Measurements from ENCODE around the gene HERC4.
A peak's percentile ranks its signal among the peaks of the same experiment; 100 is the strongest.
"Not testable (repeated sequence)": the region's sequence is repeated elsewhere in the genome, so short reads cannot be mapped to it uniquely, and the experiment has no call there.

The HERC4 gene

DNA sequence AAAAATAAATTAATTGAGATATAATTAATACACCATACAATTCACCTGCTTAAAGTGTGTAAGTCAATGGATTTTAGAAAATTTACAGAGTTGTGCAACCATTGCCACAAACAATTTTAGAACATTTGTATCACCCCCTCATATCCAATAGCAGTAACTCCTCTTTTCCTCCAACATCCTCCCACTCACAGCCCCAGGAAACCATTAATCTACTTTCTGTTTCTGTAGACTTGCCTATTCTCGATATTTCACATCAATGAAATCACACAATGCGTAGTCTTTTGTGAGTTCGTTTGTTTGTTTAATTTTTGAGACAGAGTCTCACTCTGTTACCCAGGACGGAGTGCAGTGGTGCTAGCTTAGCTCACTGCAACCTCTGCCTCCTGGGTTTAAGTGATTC lies 13.7 kb upstream of the HERC4 start:
- DNase-seq (ENCODE audit: low read depth in 2 of 2): no peak

DNA sequence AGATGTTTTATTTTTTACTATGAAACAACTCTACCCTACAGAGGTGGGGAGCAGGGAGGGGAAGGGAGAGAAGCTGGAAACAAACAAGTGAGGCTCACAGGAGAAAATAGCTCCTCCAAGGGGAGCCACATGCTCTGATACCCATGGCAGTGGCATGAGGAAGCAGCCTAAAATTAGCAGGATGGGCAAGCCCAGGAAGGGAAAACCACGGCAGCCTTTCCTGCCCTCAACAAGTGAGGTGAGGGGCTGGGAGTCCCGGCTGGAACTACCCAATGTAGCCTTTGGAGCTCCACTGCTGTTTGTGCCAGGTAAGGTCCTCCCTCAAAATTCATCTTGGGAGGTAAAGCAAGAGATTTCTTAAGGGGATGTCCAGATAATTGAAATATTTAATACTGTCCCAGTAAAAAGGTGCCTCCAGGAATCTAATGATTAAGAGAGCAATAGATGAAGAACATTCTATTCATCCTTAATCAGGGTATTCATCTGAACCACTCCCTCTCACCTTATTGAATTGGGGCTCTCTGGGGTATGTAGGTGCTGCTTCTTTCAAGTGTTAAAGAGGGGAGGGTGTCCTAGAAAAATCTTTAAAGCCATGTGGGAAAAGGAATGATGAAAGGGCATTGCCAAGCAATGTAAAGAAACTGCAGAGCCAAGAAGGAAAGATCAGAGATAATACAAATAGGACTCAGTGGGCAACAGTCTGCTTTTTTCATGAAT lies 12.8 kb upstream of the HERC4 start:
- no peak for DNase-seq (ENCODE audit: low read depth in 2 of 2)

DNA sequence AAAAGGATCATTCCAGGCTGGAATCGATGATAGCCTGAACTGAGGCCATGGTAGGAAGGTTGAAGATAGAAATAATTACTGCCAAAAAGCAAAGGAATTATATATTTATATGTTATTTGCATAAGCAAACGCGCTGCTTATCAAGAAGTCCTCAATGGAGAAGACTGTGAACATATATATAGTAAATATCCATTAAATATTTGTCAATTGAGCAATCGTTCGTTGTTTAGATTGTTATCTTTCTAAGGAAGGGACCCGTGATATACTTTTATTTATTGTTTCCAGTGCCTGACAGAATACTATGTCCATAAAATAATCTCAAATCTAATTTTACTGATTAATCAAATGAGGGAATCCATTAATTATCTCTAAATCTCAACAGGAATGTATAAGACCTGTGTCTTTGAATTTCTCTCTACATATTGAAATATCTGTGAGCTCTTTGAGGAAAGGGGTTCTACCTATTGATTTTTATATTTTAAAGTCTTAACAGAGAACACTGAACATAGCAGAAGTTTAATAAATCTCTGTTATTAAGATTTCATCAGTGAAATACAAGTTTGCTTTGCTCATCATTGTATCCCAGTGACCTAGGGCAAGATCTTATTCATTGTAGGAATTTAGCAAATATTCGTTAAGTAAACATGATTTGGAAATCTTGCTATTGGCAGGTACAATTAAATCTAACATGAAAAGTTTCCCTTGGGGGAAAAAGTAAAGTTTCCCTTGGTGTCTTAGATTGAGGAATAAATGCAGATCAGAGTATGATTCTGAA lies 12.0 kb upstream of the HERC4 start:
- DNase-seq (ENCODE audit: low read depth in 2 of 2): no peak

DNA sequence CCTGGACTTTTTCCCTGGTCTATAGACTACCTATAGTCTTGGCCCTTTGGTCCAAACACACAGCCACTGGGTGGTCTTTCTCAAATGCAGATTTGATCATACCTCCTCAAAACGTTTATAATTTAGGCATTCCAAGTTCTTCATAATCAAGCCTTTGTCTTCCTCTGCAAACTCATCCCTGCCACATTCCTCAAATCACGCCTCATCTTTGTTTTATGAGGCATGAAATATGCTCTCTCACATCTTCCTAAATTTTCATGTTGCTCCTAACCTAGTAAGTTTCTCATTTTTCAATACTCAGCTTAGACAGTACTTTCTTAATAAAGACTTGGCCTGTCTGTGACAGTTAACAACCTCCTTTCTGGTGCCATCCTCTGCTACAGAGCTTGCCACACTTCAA lies 10.9 kb upstream of the HERC4 start:
- DNase-seq (ENCODE audit: low read depth in 2 of 2): no peak

DNA sequence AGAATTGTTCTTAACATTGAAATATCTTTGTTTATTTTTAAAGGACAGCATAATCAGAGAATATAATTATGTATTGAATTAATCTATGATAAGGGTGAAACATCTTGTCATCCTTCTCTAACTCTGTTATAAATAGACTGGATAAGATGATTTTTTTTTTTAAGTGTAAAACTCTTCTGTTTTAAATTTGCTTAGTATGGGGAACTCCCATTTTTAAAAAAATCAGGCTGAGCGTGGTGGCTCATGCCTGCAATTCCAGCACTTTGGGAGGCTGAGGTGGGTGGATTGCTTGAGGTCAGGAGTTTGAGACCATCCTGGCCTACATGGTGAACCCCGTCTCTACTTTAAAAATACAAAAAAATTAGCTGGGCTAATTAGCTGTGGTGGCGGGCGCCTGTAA lies 9.4 kb upstream of the HERC4 start:
- no peak for DNase-seq (ENCODE audit: low read depth in 2 of 2)

DNA sequence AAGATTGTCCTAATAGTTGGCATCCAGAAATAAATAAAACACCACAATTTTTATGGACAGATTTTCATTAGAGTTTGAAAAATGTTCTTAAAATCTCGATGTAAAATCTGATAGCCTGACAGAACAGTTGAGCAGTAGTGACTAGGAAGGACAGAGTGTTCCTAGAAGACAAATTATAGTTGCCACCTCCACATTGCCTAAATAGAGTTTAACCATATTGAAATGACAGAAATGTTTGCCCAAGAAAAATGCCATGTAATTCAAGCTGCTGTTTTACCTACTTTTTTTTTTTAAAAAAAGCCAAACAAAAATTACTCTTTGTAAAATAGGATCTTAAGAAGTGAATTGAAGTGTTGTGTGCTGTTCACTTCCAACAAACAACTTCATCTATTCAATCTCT lies 8.9 kb upstream of the HERC4 start:
- DNase-seq (ENCODE audit: low read depth in 2 of 2): no peak

DNA sequence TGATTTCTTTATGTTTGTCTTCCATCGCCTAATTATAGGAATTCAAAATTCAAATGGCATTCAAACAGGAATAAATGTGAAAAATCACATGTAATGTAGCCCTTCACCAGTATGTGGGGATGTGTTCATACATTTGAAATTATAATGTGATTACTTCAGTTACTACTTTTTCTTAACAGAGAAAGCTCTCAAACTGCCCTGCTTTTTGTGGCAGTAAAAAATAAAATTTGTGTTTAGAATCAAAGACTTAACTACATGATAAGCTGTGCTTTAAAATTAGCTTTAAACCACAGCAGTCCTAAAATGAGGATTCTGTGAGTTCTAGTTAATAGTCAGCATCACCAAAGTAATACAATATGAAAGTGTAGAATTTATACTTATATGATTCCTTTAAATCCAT lies 7.8 kb upstream of the HERC4 start:
- DNase-seq (ENCODE audit: low read depth in 2 of 2): no peak

DNA sequence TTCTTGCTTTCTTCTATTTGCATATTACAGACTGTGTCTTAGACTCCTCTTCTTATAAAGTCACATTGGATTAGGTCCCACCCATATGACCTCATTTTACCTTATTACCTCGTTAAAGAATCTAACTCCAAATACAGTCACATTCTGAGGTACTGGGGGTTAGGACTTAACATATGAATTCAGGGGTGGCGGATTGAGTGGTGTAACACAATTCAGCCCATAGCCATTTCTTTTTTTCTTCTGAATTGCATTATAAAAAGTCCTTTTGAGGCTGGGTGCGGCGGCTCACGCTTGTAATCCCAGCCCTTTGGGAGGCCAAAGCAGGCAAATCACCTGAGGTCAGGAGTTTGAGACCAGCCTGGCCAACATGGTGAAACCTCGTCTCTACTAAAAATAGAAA lies 6.8 kb upstream of the HERC4 start:
- no peak for DNase-seq (ENCODE audit: low read depth in 2 of 2)

DNA sequence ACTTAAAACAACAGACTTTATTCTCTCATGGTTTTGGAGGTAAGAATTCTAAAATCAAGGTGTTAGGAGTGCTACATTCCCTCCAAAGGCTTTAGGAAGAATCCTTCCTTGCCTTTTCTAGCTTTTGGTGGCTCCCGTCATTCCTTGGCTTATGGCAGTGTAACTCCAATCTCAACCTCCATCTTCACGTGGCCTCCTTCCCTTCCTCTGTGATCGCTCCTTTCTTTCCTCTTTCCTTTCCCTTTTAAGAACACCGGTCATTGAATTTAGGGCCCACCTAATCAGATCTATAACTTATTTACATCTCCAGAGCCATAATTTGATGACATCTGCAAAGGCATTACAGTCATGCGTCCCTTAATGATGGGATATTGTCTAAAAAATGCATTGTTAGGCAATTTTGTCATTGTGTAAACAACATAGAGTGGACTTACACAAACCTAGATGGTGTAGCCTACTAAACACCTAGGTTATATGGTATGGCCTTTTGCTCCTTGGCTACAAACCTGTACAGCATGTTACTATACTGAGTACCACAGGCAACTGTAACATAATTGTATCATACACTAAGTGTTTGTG lies 5.9 kb upstream of the HERC4 start:
- DNase-seq (ENCODE audit: low read depth in 2 of 2): no peak

DNA sequence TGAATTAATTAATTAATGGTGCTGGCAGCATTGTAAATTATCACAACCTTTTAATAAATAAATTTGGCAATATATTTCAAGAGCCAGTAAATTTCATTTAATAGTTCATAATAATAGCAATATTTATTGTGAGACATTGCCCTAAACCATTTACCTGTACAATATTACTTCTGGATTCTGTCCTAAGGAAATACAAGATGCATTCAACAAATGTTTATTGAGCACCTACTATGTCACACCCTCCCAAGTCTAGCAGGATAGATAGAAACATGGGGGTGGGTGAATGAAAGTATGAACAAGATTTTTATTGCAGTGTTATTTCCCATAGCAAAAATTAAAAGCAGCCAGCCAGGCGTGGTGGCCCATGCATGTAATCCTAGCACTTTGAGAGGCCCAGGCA lies 4.4 kb upstream of the HERC4 start:
- no peak for DNase-seq (ENCODE audit: low read depth in 2 of 2)

DNA sequence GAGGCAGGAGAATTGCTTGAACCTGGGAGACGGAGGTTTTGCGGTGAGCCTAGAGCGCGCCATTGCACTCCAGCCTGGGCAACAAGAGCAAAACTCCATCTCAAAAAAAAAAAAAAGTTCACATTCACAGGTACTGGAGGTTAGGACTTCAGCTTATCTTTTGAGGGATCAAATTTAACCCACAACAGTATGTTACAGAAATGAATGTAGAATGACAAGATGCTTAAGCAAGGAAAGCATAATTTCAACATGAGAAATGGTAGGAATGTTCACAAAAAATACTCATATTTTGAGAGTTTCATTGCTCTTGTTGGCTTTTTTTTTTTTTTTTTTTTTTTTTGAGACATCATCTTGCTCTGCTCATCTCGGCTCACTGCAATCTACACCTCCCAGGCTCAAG lies 1.9 kb upstream of the HERC4 start:
- no peak for DNase-seq (ENCODE audit: low read depth in 2 of 2)

DNA sequence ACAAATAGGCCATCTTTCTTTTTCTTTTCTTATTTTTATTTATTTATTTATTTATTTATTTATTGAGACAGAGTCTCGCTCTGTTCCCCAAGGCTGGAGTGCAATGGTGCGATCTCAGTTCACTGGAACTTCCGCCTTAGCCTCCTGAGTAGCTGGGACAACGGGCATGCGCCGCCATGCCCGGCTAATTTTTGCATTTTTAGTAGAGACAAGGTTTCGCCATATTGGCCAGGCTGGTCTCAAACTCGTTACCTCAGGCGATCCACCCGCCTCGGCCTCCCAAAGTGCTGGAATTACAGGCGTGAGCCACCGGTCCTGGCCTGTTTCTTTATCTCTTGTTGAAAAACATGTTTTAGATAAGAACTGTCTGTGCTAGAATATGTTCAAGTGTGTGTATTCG lies 998 bp upstream of the HERC4 start:
- not testable (repeated sequence) for DNase-seq (ENCODE audit: low read depth in 2 of 2)

DNA sequence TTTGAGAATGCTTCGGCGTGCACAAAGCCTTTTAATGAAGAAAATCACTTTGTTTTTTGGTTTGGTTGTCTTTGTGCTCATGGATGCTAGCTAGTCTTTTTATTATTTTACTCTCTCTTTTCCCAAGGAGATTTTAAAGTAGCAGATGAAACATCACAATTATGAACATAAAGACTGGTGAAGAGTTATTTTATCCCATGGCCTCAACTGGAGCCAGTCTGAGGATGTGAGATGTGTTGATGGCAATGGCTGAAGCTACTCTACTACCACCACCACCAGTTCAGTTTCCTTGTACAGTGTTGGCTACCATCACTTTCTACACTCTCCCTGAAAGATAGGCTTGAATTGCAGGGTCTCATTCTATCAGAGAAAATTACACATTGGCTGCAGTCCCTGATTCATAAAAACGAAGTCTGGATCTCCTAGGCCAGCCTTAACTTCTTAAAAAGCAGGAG lies 494 bp upstream of the HERC4 start:
- no peak for DNase-seq (ENCODE audit: low read depth in 2 of 2)

DNA sequence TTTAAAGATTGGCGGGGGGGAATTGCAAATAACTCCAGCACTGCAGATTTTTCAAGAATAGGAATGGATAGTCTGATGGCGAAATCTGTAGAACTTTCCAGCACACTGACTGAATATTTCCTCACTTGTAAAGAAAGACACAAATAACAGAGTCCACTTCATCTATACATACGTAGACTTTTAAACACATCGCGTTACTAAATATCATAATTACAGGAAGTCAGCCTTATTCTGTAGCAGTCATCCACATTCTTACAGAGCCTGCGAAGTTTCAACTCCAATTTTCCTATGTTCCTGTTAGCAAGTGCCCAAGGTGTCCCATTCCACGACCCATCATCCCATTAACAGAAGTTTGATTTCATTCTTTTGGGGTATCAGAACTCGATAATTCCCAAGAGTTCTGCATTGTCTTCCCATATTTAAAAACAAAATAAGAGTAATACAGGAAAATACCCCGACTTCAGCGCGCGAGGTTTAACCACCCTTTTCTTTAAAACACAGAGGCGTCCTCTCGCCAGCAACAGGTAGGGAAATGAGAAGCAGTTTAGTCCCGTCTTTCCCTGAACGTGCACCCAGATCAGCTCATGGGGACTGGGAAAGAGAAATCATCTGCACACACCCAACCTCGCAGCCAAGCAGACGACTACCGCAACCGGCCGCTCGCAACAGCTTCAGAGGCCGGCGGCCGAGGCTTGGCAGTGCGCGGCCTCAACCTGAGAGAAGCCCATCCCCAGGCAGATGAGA lies 880 bp downstream of the HERC4 start:
- DNase-seq (ENCODE audit: low read depth in 2 of 2): peak in 1 of 2 experiments; percentile 8

DNA sequence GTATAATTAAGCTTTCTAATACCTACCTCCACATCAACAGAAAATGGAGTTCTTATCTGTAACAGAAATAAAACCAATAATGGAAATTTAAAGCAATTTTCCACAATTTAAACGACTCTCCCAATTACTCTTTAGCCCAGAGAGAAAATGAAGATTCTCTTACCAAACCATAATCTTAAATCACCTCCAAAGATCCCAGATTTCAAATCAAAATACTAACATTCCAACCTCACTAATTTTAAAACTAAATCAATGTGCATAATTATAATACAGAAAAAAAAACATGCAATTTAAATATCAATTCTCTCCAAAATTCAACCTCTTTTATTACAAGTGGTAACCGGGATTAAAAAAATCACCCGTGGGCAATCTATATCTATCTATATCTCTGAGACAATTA lies 1.5 kb downstream of the HERC4 start:
- no peak for DNase-seq (ENCODE audit: low read depth in 2 of 2)

DNA sequence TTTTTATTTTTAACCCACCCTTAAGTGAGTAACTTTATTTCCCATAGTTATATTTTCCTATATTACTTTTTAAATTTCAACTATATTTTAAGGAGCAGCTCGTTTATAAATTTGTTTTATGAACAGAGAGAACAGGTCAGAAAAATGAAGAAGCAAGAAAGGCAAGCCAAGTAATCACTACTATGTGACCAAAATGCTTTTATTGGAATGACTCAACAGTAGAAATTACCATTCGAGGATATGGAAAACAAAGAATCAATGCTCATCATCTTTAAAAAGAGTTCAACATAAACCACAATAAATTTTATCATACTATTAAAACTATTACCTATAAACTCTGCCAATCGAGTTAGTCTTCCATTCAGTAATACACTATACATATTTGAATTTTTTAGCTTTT lies 7.6 kb downstream of the HERC4 start:
- no peak for DNase-seq (ENCODE audit: low read depth in 2 of 2)

DNA sequence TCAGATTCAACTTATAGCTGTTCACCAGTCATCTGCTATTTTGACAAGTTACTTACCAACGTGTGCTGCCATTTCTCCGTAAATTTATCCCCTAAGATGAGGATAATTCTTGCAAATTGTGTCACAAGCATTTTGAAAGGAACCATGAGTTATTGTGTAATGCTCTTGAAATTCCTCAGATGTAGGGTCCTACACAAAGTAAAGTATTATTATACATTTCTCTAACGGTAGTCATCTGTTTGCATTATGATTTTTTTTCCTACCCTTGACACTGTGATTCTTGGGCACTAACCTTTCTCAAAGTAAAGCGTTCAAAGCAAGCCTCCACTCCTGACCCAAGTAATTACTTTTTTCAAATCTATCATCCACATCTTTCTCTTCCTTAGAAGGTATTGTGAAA lies 8.1 kb downstream of the HERC4 start:
- DNase-seq (ENCODE audit: low read depth in 2 of 2): no peak

DNA sequence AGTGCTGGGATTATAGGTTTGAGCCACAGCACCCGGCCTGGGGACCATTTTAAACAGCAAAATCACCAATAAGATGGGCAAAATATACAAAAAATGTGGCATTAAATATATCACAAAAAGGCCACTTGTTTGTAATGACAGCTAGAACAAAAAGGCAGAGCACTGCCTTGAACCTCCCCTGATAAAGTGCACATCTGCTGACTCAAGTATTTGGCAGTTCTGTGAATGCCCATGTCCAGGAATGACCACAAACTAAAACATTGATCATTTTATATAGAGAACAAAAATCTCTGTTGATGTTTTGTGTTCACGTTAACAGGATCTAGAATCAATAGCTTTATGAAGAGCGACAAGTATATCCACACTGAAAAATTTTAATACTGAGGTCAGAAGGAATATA lies 21.5 kb downstream of the HERC4 start:
- no peak for DNase-seq (ENCODE audit: low read depth in 2 of 2)

DNA sequence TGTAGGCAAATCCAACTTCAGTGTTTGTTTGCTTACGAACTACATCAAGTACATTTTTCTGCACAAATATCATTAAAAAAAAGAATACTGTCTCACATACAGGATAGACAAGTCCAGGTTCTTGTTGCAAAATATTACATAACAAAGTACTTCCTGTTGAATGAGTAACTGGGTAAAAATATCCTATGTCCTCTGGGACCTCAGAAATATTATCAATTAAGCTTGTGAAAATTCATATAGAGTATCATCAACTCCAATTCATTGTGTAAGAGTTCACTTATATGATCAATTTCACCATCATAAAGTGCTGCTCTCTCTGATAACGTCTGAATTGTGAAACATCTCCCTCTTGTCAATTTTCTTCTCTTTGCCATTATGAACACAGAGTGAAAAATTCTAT lies 22.6 kb downstream of the HERC4 start:
- no peak for DNase-seq (ENCODE audit: low read depth in 2 of 2)

DNA sequence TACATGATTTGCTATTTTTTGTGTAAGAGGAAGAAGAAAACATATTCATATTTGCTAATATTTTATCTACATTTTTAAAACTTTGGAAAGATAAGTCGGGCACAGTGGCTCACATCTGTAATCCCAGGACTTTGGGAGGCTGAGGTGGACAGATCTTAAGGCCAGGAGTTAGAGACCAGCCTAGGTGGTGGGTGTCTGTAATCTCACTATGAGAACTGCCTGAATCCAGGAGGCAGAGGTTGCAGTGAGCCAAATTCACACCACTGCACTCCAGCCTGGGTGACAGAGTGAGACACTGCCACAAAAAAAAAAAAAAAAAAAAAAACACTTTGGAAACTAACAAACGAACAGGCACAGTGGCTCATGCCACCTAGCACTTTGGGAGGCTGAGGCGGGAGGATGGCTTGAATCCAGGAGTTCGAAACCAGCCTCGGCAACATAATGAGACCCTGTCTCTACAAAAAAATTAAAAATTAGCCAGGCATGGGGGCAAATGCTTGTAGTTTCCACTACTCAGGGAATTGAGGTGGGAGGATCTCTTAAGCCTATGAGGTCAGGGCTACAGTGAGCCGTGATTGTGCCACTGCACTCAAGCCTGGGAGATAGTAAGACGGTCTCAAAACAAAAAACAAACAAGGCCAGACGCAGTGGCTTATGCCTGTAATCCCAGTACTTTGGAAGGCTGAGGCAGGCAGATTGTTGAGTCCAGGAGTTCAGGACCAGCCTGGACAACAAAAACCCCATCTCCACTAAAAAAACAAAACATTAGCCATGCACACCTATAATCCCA lies 25.6 kb downstream of the HERC4 start:
- DNase-seq (ENCODE audit: low read depth in 2 of 2): no peak

DNA sequence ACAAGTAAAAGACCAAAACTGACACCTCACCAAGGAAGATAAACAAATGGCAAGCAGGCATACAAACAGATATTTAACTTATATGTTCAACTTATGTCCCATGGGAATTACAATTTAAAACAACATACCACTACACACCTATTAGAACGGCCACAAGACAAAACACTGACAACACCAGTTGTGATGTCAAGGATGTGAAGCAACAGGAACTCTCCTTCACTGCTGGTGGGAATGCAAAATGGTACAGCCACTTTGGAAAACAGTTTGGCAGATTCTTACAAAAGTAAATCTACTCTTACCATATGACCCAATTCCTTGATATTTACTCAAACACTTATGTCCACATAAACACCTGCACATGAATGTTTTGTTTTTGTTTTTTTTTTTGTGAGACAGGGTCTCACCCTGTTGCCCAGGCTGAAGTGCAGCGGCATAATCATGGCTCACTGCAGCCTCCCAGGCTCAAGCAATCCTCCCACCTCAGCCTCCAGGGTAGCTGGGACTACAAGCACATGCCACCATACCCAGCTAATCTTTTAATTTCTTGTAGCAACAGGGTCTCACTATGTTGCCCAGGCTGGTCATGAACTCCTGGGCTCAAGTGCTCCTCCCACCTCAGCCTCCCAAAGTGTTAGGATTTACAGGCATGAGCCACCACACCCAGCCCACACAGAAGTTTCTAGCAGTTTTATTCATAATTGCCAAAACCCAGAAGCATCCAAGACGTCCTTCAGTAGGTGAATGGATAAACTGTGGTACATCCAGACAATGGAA lies 27.3 kb downstream of the HERC4 start:
- DNase-seq (ENCODE audit: low read depth in 2 of 2): no peak
